Fibroblast of gingiva (primary cell): Measurements from ENCODE around the gene ANKS1B.

Experiments
- DNase-seq: peaks from one replicate; pipeline ENCODE4 v3.0.0-alpha.2; 2011; ENCODE audit warnings: low read depth

The ANKS1B gene

DNA sequence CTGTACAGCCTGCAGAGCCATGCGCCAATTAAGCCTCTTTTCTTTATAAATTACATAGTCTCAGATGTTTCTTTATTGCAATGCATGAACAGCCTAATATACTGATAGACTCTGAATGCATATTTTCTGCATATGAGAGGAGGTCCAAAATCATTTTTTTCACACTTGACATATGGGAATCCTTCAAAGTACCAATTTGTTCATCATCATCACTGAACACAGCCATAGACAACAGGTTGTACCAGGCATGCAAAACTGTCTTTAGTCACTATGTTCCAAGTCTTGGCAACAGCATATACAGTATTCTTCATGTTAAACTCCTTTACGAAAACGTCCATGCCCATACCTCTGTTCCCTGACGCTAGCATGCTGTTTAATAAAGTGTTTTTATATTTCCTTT is 807.9 kb downstream of the ANKS1B start:
- no peak for DNase-seq

DNA sequence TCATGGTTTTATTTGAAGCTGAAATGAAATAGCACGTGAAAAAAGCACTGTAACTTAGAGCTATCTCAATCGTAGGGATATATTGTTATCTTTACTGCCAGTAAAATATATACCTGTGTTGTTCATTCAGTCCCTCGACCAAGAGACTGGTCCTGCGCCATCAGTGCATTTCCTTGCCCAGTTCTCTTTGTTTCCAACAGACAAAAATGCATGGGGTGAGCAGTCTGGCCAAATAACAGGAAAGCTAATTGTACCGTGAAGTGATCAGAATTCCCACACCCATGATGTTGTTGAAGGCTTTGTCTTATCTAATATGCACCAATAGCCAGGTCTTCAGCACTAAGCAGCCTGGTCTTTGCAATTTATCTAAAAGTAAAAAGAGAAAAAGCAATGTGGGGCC is 814.3 kb downstream of the ANKS1B start:
- no peak for DNase-seq

DNA sequence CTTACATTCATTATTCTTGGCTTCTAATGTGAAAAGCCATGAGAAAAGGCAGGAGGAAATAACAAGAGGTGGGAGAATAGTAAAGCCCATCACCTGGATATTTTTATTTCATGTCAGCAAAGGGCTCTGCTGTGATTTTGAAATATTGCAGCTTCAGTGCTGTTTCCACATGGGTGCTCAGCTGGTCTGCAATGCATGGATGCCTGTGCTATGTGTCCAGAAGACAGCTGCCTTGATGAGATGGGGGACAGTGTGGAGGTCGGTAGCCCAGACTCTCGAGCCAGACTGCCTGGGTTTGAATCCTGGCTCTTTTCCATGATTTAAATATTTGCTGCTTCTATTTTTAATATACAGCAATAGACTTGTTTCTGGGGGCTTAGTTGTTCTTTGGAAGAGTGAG is 814.7 kb downstream of the ANKS1B start:
- DNase-seq: no peak

DNA sequence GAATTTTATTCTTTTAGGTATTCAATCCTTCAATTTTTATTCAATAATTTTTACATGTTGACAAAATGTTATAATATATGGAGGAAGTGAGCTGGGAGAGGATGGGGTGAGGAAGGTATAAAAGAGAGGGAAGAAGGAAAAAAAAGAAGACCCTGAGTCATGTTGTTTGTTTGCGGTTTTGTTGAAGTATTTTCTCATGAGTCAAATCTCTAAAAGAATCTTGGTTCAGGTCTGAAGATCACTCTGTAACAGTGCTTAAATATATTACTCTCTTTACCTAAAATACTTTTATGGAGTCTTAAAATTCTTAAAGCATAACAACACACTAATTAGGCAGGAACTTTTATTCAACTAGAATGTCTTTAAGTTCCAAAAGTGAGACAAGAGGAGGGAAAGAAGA is 826.8 kb downstream of the ANKS1B start:
- no peak for DNase-seq

DNA sequence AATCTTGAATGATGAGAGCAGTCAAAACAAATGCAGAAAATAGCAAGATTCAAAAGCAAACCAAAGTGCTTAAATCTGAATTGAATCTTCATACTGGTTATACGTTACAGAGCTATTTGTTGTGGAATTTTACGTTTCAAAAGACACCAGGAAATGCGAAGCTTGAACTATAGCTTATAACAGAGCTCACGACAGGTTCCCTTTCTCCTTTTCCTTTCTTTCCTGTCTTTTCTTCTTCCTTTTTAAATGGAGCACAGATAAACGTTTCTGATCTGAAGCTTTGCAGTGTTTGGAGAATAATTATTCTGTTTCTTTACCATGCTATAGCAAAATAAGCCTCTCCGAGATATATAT is 829.8 kb downstream of the ANKS1B start:
- no peak for DNase-seq

DNA sequence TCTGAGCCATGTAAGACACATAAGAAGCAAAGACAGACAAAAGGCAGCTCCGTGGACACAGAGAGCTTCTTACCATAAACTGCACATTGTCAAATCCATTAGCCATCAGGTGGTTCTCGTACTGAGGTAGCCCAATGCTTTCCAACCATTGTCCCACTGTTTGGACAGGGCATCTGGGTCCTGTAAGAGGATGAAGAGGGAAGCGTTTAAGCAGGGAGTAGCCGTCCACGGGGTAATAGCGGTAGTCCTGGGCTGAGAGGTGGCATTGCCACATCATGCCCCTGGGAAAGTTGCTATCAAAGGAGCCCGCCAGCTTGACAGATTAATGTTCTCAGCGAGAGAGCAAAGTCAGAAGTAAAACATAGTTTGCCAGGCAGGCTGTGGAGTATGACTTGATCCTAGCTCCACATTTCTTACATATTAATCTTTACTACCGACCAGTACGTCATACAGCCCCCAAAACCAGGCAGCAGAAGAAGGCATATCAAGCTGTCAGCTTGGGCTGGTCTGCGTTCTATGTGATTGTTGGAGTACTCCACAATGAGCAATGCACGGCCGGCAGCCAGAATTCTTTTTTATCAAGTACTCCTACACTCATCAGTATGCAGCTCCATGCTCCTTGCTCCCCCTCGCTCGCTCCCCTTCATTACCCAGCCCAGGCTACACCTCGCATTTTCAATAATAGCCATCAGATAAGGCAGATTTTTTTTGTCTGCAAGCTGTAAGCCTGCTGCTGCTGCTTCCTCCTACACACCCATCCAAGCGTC is 830.3 kb downstream of the ANKS1B start:
- no peak for DNase-seq

DNA sequence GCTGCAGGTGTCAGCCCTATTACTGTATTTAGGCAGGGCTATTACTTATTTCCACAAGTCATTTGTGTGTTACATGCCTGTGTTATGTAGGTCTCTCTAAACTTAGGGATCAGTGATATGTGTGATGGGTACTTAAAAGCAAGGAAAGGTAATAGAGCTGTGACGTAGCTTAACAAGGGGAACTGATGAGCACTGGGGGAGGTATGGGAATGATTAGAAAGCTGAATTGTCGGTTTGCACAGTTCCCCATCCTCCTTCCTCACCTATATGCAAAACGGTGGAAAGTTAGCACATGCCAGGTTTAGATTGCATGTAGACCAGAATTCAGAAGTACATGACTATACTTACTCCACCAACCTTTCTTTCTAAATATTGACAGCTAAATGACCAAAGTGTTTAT is 831.4 kb downstream of the ANKS1B start:
- no peak for DNase-seq

DNA sequence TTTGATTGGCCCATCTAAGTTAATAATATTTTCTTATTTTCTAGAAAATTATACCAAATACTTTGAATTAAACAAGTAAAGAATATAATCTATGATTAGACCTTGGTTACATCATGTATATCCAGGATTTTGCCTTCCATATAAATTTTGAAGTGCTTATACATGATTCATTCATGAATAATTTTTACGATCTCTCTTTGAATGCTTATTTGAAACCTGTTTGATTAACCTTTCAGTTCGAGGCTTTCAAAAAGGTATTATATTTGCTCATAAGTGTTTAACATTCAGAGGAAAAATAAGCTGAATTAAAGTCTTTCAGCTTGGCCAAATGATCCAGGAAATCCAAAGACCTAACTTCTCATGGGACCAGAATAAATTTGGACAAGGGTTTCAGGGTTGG is 832.4 kb downstream of the ANKS1B start:
- no peak for DNase-seq

DNA sequence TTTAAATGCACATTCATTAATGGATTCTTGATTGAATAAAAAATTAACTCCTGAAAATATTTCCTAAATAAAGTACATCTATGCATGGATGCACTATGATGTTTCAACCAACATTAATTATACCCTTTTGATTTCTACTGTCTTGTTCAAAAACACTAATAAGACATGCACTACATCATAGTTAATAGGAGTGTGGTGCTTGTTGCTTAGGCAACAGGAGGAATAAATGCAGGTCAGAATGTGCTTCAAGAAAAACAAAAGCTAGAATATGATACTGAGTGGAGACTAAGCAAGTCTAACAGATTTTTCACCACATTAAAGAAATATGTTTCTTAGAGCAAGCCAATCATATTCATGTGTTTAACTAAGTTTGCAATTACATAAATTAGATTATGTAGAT is 833.0 kb downstream of the ANKS1B start:
- DNase-seq: no peak

DNA sequence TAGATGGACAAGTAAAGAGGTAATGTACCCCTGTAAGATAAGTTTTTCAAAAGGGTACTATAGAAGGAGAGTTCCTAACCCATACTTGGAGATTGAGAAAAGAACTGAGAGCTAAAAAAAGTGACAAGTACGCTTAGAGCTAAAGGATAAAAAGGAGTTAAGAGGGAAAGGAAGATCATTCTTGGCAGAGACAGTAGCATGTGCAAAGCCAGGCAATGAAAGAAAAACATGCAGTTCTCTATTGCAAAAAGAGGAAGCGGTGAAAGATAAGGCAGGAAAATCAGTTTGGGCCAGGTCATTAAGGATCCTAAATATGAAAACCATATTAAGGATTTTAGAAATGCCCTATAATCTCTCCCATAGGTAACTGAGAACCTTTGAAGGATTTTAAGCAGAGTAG is 837.6 kb downstream of the ANKS1B start:
- DNase-seq: no peak

DNA sequence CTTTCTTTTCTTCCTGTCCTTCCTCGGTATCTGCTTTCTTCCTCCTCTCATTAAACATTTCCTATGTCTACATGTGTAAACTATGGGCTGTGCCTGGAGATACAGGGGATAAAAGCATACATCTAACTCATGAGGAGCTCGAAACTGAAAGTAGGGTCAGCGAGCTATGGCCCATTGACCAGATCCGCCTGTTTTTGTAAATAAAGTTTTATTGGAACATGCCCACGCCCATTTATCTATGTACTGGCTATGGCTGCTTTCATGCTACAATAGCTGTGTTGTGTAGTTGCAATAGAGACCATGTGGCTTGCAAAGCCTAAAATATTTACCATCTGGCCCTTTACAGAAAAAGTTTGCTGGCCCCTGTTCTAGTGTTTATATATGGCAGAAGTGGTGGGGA is 838.0 kb downstream of the ANKS1B start:
- DNase-seq: no peak

DNA sequence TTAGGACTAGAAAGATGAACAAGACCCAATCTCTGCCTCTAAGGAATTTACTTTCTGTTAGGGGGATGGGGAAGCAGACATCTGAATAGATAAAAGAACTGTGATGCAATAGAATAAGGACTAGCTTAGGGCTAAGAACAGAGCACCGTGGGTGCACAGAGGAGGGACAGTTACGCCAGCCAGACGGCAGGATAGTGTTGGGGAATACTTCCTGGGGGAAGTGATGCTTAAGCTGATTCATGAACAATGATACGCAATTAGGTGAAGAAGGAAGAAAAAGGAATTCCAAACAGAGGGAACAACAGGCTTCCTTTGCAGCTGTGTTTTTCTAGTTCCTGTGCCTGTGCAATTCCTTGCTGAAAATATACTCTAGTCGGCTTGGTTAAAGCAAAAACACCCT is 838.6 kb downstream of the ANKS1B start:
- DNase-seq: no peak

DNA sequence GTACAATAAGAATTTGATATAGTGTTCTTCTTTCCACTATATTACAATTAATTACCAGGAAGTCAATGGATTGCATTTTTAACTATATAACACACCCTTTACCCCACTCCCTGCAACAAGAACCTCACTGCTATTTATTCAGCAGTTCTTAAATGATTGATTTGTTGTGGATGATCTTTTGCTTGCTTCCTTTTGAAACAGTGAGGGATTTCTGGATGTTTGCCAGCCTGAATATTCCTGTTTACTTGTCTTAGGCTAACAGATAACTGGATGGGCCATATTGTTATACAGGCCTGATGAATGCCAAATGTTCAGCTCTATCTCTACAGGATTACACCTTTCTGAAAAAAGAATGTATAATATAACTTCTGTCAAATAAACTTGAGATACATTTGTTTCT is 842.1 kb downstream of the ANKS1B start:
- DNase-seq: no peak

DNA sequence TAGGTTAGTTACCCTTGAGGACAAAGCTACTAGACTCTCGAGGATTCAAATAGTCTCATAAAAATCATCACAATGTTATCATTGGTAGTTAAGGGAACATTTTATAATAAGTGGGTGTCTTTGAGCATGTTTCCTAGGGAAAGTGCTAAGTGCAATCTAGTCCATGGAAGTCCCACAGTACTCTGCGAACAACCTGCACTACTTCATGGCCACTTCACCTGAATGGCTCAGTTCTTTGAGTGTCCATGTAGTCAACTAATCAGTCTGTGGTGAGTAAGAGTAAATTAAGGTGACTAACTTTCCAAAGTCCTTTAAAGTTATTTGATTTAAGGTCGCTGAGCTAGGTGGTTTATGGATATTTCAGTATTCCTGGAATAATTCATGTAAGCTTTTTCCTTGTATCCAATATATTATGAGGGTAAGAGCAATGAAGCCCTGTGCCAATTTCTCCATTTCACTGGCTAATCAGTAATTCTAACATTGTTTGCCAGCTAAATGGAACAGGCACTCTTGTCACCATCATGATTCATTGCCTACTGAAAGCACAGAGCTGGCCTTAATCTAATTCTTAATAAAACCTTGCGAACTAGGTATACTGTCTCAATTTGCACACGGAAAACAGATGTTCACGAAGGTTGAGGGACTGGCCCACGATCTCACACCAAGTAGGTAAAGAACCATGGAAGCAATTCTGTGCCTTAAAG is 844.6 kb downstream of the ANKS1B start:
- DNase-seq: no peak

DNA sequence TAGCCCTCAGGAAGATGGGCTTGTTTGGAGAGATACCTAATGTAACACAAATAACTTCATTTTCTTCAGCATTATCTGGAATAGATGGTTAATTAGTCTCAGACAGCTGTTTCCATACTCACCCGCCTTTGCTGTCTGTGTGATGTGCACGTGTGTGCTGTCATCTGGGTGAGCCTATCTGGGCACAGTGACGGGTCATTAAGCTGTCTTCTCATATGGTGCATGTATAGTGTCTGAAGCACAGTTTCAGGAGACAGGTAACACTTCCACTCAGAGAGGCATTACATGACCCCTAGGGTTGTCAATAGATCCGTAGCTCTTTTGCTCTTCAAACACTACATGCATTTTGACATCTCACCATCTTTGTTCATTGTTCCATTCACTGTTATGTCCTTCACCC is 846.3 kb downstream of the ANKS1B start:
- no peak for DNase-seq

DNA sequence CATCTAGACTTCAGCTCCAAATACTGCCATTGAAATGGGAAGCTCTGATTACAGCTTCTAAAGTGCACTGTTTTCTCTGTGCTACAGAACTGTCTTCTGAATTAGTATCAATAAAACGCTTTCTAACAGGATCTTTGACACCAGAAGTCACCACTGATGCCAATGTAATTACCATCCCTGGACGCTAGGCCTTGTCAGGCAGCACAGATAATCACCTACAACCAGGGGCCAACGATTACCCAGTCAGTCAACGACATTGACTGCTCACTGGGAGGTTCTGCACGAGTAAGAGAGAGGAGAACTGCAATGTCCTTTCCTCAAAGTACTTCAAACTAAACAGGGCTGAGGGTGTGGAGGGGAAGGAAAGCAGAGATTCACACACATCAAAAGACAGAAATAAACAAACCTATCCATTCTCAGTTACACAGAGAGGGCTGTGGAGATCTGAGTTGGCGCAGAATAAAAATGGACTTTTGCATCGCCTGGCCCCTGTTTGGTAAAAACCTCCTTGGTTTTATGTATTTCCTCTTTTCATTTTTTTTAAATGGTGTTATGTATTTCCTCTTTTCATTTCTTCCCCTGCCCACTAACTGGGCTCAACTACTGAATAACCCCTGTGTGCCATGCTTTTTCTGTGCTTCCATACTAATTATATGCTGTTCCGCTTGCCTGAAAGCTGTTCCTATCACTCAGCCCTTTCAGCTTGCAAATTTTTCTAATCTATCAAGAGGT is 847.4 kb downstream of the ANKS1B start:
- DNase-seq: no peak

DNA sequence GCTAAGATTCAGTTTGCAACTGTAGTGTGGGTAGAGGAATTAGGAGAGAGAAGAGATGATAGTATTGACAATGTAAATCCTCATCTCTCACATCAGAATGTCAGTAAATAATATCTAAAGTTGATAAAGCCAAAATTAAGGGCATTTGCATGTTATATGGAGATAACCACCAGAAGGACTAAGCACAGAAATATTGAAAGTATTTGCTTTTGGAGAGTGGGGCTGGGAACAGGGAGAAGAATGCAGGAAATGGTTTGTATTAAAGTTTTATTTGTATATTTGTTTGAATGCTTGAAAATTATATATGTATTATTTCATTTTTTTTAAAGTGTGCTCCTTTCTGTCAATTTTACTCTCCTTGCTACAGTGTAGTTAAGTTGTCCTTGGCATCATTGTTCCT is 848.2 kb downstream of the ANKS1B start:
- no peak for DNase-seq

DNA sequence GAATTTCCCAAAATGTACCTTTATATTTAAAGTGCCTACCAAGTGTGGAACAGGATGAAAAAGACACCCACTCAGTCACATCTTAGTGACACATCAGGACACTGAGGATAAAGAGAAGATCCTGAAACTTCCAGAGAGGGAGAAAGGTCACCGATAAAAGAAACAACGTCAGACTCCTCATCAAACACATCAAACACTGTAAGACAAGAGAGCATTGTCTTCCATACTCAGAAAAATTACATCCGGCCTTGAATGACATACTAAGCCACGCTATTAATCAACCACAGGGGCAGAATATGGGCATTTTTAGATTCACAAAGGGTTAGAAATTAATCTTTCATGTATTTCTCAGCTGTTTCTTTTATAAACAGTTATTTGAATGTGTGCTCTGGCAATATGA is 849.4 kb downstream of the ANKS1B start:
- DNase-seq: no peak

DNA sequence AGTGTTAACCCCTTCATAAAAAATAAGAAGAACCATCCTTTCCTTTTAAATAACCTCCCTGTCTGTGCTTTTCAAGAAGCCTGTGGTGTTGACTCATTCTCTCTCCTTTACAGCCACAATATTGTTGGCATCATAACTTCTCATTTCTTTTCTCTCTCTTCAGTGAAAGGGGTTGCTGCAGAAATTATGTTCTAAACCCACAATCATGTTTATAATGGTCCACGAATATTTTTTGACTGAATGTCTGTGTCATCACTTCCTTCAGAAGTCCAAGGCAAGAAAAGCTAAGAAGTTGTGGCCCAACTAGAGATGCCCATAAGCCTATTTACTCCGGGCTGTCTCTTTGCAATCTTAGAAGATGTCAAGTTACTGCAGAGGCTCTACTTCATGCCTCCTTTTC is 851.3 kb downstream of the ANKS1B start:
- DNase-seq: no peak

DNA sequence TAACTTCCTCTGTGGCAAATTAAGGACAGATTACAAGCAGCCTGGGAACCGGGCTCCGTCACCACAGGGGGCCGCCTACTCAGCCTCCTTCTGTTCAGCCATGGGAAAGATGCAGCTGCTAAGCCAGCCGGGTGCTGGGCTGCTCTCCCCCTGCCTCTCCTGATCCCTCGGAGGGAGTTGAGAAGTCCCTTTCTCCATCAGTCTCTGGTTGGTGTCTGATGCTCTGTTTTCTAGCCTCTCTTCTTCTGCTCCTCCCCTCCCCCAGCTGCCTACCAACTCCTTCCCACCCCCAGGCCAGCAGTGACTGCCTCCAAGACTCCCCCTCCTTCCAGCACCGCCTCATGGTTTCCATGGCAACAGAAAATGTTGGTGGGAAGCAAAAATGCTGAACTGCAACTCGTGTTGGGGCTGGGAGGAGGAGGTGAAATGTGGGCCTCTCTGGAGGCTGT is 853.0 kb downstream of the ANKS1B start:
- DNase-seq: no peak

DNA sequence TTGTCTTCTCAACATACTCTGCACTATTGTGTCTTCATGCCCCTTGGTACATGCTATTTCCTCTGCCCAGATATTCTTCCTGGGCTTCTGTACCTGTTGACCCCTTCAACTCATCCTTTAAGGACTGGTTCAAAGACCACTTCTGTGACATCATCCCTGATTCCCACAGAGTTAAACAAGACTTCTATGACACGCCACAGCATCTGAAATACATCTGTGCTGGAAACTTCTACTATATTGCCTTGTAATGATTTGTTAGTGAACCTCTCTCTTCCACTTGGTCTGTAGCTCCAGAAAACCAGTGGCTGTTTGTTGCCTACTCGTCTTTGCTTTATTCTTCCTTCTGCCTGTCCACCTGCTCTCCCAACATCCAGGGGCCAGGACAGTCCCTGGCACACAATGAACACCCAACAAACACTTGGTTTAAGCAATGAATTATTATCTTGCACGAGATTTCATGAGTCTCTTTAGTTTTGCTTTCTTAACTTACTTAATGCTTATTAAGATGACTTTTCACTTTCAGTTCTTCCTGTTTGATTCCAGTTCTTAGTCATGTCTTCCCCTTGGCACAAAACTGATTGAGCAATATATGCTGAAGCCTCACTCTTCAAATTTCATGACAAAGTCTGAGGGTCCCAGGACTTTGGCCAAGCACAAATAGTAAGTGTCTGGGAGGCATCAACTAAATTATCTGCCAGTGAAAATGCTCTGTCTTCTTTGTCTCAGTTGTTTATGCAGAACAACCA is 853.8 kb downstream of the ANKS1B start:
- no peak for DNase-seq

DNA sequence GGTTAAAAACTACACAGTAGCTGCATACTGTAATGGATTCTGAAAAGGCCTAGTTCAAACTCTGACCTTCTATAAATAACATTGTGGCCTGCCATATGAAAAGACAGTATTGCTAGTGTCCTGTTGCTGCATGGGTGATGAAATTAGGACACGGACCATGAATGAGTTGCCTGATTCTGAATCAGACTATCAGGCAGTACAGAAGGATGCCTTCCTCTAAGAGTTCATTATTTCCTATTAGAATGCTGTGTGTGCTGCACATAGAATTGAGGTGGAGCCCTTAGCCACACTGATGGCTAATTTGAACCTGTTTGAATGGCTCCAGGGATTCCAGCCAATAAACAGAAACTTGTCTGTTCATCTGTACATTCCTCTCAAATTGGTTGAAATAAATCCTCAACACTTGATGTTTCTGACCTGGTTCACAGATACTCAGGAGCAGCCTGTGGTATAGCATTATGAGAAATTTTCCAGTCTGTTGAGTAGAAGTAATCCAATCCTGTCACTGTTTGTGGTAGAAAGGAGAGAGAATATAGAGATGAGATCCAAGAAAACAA is 856.4 kb downstream of the ANKS1B start:
- DNase-seq: no peak
